GM23338 (cell line): ENCODE results near the gene PIAS1.

Source experiments
- EZH2 ChIP-seq: fragments of 200-600 bp; sonication (generic); IDR thresholded peaks from one replicate; pipeline ENCODE4 v1.8.0; 2017; ENCODE audit warnings: antibody characterized with exemption, mild to moderate bottlenecking, low read depth; ENCODE audit not compliant: unreplicated experiment
- EZH2phosphoT487 ChIP-seq: fragments of 200-600 bp; sonication (generic); IDR thresholded peaks from one replicate; pipeline ENCODE4 v1.8.1; 2018; ENCODE audit warnings: antibody characterized with exemption; ENCODE audit not compliant: unreplicated experiment
- JUNB ChIP-seq: IDR thresholded peaks from one replicate; pipeline ENCODE4 v1.6.1; 2016; ENCODE audit warnings: antibody characterized with exemption; ENCODE audit not compliant: unreplicated experiment
- POLR2AphosphoS5 ChIP-seq: IDR thresholded peaks from 2 replicates; pipeline ENCODE4 v1.6.1; 2016; ENCODE audit warnings: antibody characterized with exemption, low read depth
- TF ChIP-seq, protein P1 (sequence below), 2 experiments: fragments of 200-600 bp in 1 of 2; sonication (generic) in 1 of 2; conservative IDR thresholded peaks; 2 replicates each; pipeline versions ENCODE4 v1.5.1 to v1.6.1; 2016 to 2017; ENCODE audit warnings: antibody characterized with exemption in 2 of 2, low read depth in 2 of 2, mild to moderate bottlenecking in 2 of 2, moderate library complexity in 1 of 2
- TF ChIP-seq, protein P2 (sequence below): IDR thresholded peaks from one replicate; pipeline ENCODE4 v1.6.1; 2018; ENCODE audit warnings: antibody characterized with exemption; ENCODE audit not compliant: unreplicated experiment

DNA sequence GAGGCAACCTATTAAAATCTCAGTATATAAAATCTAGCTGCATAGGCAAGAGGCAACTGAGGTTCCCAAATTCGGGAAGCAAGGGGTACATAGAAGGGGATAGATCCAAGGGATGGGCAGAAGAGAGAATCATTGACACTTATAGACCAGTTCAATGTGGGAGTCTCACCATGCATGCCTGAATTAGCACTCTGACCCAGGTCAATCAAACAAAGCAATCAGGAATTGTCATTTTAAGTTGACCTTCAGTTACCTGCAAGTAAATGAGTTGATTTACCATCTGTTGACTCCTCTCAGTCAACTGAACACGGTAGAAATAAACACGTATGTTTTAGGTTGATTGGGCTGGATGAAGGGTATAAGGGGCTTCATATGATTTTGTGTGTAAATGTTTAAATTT is 33.4 kb upstream of the PIAS1 start:
- TF ChIP-seq, protein P1, sequence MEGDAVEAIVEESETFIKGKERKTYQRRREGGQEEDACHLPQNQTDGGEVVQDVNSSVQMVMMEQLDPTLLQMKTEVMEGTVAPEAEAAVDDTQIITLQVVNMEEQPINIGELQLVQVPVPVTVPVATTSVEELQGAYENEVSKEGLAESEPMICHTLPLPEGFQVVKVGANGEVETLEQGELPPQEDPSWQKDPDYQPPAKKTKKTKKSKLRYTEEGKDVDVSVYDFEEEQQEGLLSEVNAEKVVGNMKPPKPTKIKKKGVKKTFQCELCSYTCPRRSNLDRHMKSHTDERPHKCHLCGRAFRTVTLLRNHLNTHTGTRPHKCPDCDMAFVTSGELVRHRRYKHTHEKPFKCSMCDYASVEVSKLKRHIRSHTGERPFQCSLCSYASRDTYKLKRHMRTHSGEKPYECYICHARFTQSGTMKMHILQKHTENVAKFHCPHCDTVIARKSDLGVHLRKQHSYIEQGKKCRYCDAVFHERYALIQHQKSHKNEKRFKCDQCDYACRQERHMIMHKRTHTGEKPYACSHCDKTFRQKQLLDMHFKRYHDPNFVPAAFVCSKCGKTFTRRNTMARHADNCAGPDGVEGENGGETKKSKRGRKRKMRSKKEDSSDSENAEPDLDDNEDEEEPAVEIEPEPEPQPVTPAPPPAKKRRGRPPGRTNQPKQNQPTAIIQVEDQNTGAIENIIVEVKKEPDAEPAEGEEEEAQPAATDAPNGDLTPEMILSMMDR (conservative IDR thresholded peaks at IDR 0.05; ENCODE audit: low read depth in 2 of 2), result no peak
- TF ChIP-seq EZH2 (no peak), EZH2phosphoT487 (no peak), POLR2AphosphoS5 (no peak), JUNB (no peak)
- TF ChIP-seq, protein P2, sequence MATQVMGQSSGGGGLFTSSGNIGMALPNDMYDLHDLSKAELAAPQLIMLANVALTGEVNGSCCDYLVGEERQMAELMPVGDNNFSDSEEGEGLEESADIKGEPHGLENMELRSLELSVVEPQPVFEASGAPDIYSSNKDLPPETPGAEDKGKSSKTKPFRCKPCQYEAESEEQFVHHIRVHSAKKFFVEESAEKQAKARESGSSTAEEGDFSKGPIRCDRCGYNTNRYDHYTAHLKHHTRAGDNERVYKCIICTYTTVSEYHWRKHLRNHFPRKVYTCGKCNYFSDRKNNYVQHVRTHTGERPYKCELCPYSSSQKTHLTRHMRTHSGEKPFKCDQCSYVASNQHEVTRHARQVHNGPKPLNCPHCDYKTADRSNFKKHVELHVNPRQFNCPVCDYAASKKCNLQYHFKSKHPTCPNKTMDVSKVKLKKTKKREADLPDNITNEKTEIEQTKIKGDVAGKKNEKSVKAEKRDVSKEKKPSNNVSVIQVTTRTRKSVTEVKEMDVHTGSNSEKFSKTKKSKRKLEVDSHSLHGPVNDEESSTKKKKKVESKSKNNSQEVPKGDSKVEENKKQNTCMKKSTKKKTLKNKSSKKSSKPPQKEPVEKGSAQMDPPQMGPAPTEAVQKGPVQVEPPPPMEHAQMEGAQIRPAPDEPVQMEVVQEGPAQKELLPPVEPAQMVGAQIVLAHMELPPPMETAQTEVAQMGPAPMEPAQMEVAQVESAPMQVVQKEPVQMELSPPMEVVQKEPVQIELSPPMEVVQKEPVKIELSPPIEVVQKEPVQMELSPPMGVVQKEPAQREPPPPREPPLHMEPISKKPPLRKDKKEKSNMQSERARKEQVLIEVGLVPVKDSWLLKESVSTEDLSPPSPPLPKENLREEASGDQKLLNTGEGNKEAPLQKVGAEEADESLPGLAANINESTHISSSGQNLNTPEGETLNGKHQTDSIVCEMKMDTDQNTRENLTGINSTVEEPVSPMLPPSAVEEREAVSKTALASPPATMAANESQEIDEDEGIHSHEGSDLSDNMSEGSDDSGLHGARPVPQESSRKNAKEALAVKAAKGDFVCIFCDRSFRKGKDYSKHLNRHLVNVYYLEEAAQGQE, result no peak
